H4 (cell line): Measurements from ENCODE around the gene MRPL49. TPM values are rescaled to one million over a fixed set of nuclear protein-coding genes. Genes with fewer than 3 reads are reported as not detected.

Experiments used
- DNase-seq: peaks from one replicate; pipeline ENCODE4 v3.0.0-alpha.2; 2015; ENCODE audit warnings: low spot score
- total RNA-seq: library from RNA; depleted of rRNA; stranded (reverse); fragments of >200 nt; shearing (Covaris generic); gene quantifications from 2 replicates; pipeline ENCODE4 v1.2.3, GENCODE V29; 2014

MRPL49 gene
- total RNA-seq, 1 experiment from 2014 or later: 61.6 TPM

- no peak for DNase-seq
Measured at GRCh38 chr11:65102142-65103095, 19.7 kb upstream of the MRPL49 start.

GRCh38 chr11:65103476-65103875, 18.6 kb upstream of the MRPL49 start:
- DNase-seq: no peak

- DNase-seq: no peak
Measured at GRCh38 chr11:65104628-65105027, 17.5 kb upstream of the MRPL49 start.

- no peak for DNase-seq
Measured at GRCh38 chr11:65107078-65107477, 15.0 kb upstream of the MRPL49 start.

- no peak for DNase-seq
Measured at GRCh38 chr11:65107751-65108468, 14.2 kb upstream of the MRPL49 start.

GRCh38 chr11:65108469-65109123, 13.5 kb upstream of the MRPL49 start:
- no peak for DNase-seq

GRCh38 chr11:65109231-65110198, 12.6 kb upstream of the MRPL49 start:
- no peak for DNase-seq

- peak; percentile 63 for DNase-seq
Measured at GRCh38 chr11:65110354-65110861, 11.7 kb upstream of the MRPL49 start.

- DNase-seq: no peak
Measured at GRCh38 chr11:65111159-65111743, 10.9 kb upstream of the MRPL49 start.

- no peak for DNase-seq
Measured at GRCh38 chr11:65111744-65112545, 10.2 kb upstream of the MRPL49 start, which contains the start of gene TM7SF2. TM7SF2 (plus strand) TSS chr11:65111872; CDS start chr11:65112016, 144 bp downstream.

GRCh38 chr11:65112546-65113360, 9.4 kb upstream of the MRPL49 start:
- DNase-seq: no peak

- DNase-seq: no peak
Measured at GRCh38 chr11:65113361-65113756, 8.8 kb upstream of the MRPL49 start.

- DNase-seq: no peak
Measured at GRCh38 chr11:65113839-65114238, 8.3 kb upstream of the MRPL49 start.

GRCh38 chr11:65114538-65115171, 7.5 kb upstream of the MRPL49 start:
- no peak for DNase-seq

- DNase-seq: no peak
Measured at GRCh38 chr11:65115361-65116082, 6.6 kb upstream of the MRPL49 start.

GRCh38 chr11:65116370-65117205, 5.5 kb upstream of the MRPL49 start:
- DNase-seq: no peak
